Thyroid gland (tissue), 4 donors: Measurements from ENCODE around the gene UPF1. TPM values are rescaled to one million over a fixed set of nuclear protein-coding genes. Genes with fewer than 3 reads are reported as not detected.
"Not testable (repeated sequence)": the region's sequence is repeated elsewhere in the genome, so short reads cannot be mapped to it uniquely, and the experiment has no call there.

Experiments used
- DNase-seq, 2 donors: peaks; one replicate each; pipeline ENCODE4 v3.0.0-alpha.2; 2019
- H3K27ac ChIP-seq, 3 donors: fragments of 200-600 bp; sonication (generic); 1 replicate in 2 of 3; 2 replicates in 1 of 3; pipeline ENCODE4 v1.5.1; 2016 to 2019; ENCODE audit warnings: mild to moderate bottlenecking in 1 of 3, moderate library complexity in 1 of 3
- H3K27me3 ChIP-seq: fragments of 200-600 bp; sonication (generic); one replicate; pipeline ENCODE4 v1.5.1; 2019
- H3K36me3 ChIP-seq, 2 donors: fragments of 200-600 bp; sonication (generic); one replicate each; pipeline ENCODE4 v1.5.1; 2016 to 2019
- H3K4me1 ChIP-seq, 2 donors: fragments of 200-600 bp; sonication (generic); one replicate each; pipeline ENCODE4 v1.5.1; 2017 to 2019
- H3K4me3 ChIP-seq, 3 donors: fragments of 200-600 bp; sonication (generic); replicated peaks in 1 of 3; 1 replicate in 2 of 3; 2 replicates in 1 of 3; pipeline ENCODE4 v1.5.1; 2016; ENCODE audit warnings: mild to moderate bottlenecking in 1 of 3
- H3K9me3 ChIP-seq: fragments of 200-600 bp; sonication (generic); one replicate; pipeline ENCODE4 v1.5.1; 2017
- CTCF ChIP-seq, 6 experiments: fragments of 200-600 bp in 3 of 6; fragments of 450-650 bp in 3 of 6; sonication (generic) in 3 of 6; IDR thresholded peaks; one replicate each; pipeline ENCODE4 v1.5.1; 2016 to 2019; ENCODE audit warnings: antibody characterized with exemption in 6 of 6, mild to moderate bottlenecking in 2 of 6, inconsistent platforms in 1 of 6, moderate library complexity in 1 of 6
- POLR2A ChIP-seq, 2 donors: fragments of 450-650 bp; IDR thresholded peaks; one replicate each; pipeline ENCODE4 v1.6.1; 2017; ENCODE audit warnings: antibody characterized with exemption in 2 of 2, mild to moderate bottlenecking in 2 of 2, moderate library complexity in 1 of 2
- WGBS, 2 donors: methylation state at CpG; one replicate each; pipeline ENCODE4 v1.1.5; 2017; 5-methylcytosine and 5-hydroxymethylcytosine counted together
- intact Hi-C: fragments of 100-400 bp; cut with DNase I; formaldehyde crosslinking; loops from one replicate; pipeline ENCODE4 v1.15.1; 2023
- total RNA-seq, 4 donors: library from RNA; depleted of rRNA; stranded (reverse); fragments of >200 nt; gene quantifications; one replicate each; pipeline ENCODE4 v1.2.3, GENCODE V29; 2016

UPF1 gene
- total RNA-seq, 4 donors from 2014 or later: 56.7 to 122 (median 79.6) TPM

- intact Hi-C loops: loop anchor here (5.0 kb wide), 1 partner anchor 76 kb away; no protein-coding TSS in a partner anchor
- no peaks in the 10 kb centered on the region for H3K4me1 ChIP-seq
- no peaks in the 10 kb centered on the region for H3K27me3 ChIP-seq
- TF ChIP-seq CTCF (IDR thresholded peaks at IDR 0.05): no peak
- TF ChIP-seq POLR2A (IDR thresholded peaks at IDR 0.05): no peak
- no peak overlapping the region for H3K27ac ChIP-seq
- H3K36me3 ChIP-seq: peaks cover 25 to 42% of the 10 kb centered on the region in 2 donors
- no peaks in the 10 kb centered on the region for H3K9me3 ChIP-seq
- no peak overlapping the region for H3K4me3 ChIP-seq
- 97 to 100% methylated on average over 4 to 13 of the region's 19 CpGs for WGBS, 2 donors
- DNase-seq: no peak
These were observed 79.2 kb downstream of the UPF1 start for GRCh38 chr19:18910801-18911436.

GRCh38 chr19:18912933-18913332 lies 81.2 kb downstream of the UPF1 start:
- Histone ChIP-seq H3K36me3 (peaks cover 14 to 22% of the 10 kb centered on the region in 2 donors), H3K4me3 (no peak overlapping the region), H3K9me3 (no peaks in the 10 kb centered on the region), H3K27ac (no peak overlapping the region), H3K4me1 (peaks cover 5 to 8% of the 10 kb centered on the region in 2 donors), H3K27me3 (no peaks in the 10 kb centered on the region)
- no peak for DNase-seq
- TF ChIP-seq CTCF (IDR thresholded peaks at IDR 0.05) (no peak), POLR2A (IDR thresholded peaks at IDR 0.05) (no peak)
- intact Hi-C loops: loop anchor here (5.0 kb wide), 1 partner anchor 74 kb away; no protein-coding TSS in a partner anchor
- 94 to 98% methylated on average over 8 of the region's 14 CpGs for WGBS, 2 donors

GRCh38 chr19:18913466-18913865 lies 81.7 kb downstream of the UPF1 start:
- Histone ChIP-seq H3K36me3 (peaks cover 14 to 22% of the 10 kb centered on the region in 2 donors), H3K27ac (no peak overlapping the region), H3K27me3 (no peaks in the 10 kb centered on the region), H3K4me1 (peaks cover 11 to 13% of the 10 kb centered on the region in 2 donors), H3K4me3 (no peak overlapping the region), H3K9me3 (no peaks in the 10 kb centered on the region)
- WGBS, 2 donors: 82% methylated on average over 4 of the region's 5 CpGs; no CpG with 5 or more reads in 1 of the 2 donors
- no peak for DNase-seq
- intact Hi-C loops: loop anchor here (5.0 kb wide), 1 partner anchor 74 kb away; no protein-coding TSS in a partner anchor
- TF ChIP-seq POLR2A (IDR thresholded peaks at IDR 0.05) (no peak), CTCF (IDR thresholded peaks at IDR 0.05) (no peak)

GRCh38 chr19:18915639-18916038 lies 83.9 kb downstream of the UPF1 start:
- H3K4me3 ChIP-seq: no peak overlapping the region
- peaks cover 18 to 19% of the 10 kb centered on the region in 2 donors for H3K4me1 ChIP-seq
- no peaks in the 10 kb centered on the region for H3K9me3 ChIP-seq
- peak in 2 of 6 experiments; percentile 9 to 17 for TF ChIP-seq CTCF (IDR thresholded peaks at IDR 0.05)
- TF ChIP-seq POLR2A (IDR thresholded peaks at IDR 0.05): no peak
- H3K36me3 ChIP-seq: peaks cover 5 to 18% of the 10 kb centered on the region in 2 donors
- intact Hi-C loops: no loop called here
- 48 to 79% methylated on average over 4 of the region's 5 CpGs for WGBS, 2 donors
- H3K27ac ChIP-seq: no peak overlapping the region
- no peak for DNase-seq
- H3K27me3 ChIP-seq: no peaks in the 10 kb centered on the region

- H3K9me3 ChIP-seq, H3K27me3 ChIP-seq, H3K4me3 ChIP-seq, DNase-seq, H3K27ac ChIP-seq, intact Hi-C loops: not testable (repeated sequence)
- 85% methylated on average over 9 of the region's 9 CpGs for WGBS, 2 donors
- Histone ChIP-seq H3K36me3 (peaks cover 10 to 20% of the 10 kb centered on the region in 2 donors), H3K4me1 (peaks cover 19 to 25% of the 10 kb centered on the region in 2 donors)
These were observed 85.8 kb downstream of the UPF1 start for GRCh38 chr19:18917593-18917992.

Other genes starting within 250 kb of the UPF1 start
- gene REX1BD, start 243.2 kb upstream of the UPF1 start, total RNA-seq: 100 to 1,000 TPM in 2 of 4 donors, 10 to 100 TPM in 2; 57.4 to 137 (median 101) TPM
- gene CRLF1, start 225.2 kb upstream of the UPF1 start, total RNA-seq: 100 to 1,000 TPM in 2 of 4 donors, 10 to 100 TPM in 2; 87.2 to 140 (median 101) TPM
- gene TMEM59L, start 219.1 kb upstream of the UPF1 start, total RNA-seq: 1 to 10 TPM; 1.3 to 3.1 (median 2.3) TPM
- 10 to 100 TPM; 13.4 to 20.2 (median 15.9) TPM for gene KLHL26, start 194.9 kb upstream of the UPF1 start, total RNA-seq
- 10 to 100 TPM; 12.3 to 15.9 (median 13.1) TPM for gene CRTC1, start 148.3 kb upstream of the UPF1 start, total RNA-seq
- 10 to 100 TPM in 1 of 4 donors, 1 to 10 TPM in 1, under 1 TPM in 2; 0.33 to 33.3 (median 1.9) TPM for gene COMP, start 40.7 kb upstream of the UPF1 start, total RNA-seq
- gene CERS1, start 64.2 kb downstream of the UPF1 start, total RNA-seq: 1 to 10 TPM in 1 of 4 donors, under 1 TPM in 3; 0.24 to 1.3 (median 0.59) TPM
- gene COPE, start 87.4 kb downstream of the UPF1 start, total RNA-seq: 100 to 1,000 TPM; 192 to 405 (median 329) TPM
- 10 to 100 TPM; 33.5 to 63.7 (median 46.0) TPM for gene DDX49, start 87.8 kb downstream of the UPF1 start, total RNA-seq
- gene HOMER3, start 109.3 kb downstream of the UPF1 start, total RNA-seq: 100 to 1,000 TPM in 1 of 4 donors, 10 to 100 TPM in 3; 55.6 to 169 (median 63.4) TPM
- 10 to 100 TPM; 70.3 to 93.5 (median 82.2) TPM for gene SUGP2, start 201.6 kb downstream of the UPF1 start, total RNA-seq
- 10 to 100 TPM; 33.1 to 60.0 (median 46.1) TPM for gene ARMC6, start 201.6 kb downstream of the UPF1 start, total RNA-seq
- gene SLC25A42, start 232.0 kb downstream of the UPF1 start, total RNA-seq: 10 to 100 TPM; 28.0 to 43.9 (median 33.9) TPM